ENCODE measurements around the gene DNAI1.

DNA sequence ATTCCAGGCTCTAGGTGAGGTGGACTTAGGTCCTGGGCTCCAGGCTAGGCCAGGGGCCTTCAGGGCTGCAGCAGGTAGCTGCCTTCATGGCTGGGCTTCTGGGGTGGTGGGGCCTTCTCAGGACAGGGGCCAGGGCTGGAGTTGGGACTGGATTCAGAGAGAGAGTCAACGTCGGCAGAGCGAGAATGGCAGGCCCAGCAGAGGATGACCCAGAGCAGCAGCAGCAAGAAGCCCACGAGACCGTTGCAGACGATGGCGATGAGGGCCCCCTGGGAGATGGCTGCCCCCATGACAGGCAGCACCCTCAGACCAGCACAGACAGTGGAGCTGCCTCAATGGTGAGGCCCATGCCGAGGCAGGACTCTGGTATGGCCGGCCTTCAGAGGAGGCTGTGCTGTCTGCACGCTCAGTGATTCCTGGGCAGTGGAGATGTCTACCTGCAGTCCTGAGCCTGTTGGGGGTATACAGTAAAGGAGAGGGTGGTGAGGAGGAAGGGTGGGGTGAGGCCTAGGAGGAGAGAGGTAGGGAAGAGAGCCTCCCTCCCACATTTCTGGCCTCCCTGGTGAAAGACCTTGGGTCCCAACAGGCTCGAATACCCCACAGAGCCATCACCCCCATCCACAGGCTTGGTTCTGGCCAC lies 62.9 kb downstream of the DNAI1 start:
- TF ChIP-seq, protein P1, sequence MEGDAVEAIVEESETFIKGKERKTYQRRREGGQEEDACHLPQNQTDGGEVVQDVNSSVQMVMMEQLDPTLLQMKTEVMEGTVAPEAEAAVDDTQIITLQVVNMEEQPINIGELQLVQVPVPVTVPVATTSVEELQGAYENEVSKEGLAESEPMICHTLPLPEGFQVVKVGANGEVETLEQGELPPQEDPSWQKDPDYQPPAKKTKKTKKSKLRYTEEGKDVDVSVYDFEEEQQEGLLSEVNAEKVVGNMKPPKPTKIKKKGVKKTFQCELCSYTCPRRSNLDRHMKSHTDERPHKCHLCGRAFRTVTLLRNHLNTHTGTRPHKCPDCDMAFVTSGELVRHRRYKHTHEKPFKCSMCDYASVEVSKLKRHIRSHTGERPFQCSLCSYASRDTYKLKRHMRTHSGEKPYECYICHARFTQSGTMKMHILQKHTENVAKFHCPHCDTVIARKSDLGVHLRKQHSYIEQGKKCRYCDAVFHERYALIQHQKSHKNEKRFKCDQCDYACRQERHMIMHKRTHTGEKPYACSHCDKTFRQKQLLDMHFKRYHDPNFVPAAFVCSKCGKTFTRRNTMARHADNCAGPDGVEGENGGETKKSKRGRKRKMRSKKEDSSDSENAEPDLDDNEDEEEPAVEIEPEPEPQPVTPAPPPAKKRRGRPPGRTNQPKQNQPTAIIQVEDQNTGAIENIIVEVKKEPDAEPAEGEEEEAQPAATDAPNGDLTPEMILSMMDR (IDR thresholded peaks at IDR 0.05; ENCODE audit: borderline replicate concordance, extremely low read depth, low read length, poor library complexity, severe bottlenecking), result no peak
- TF ChIP-seq EZH2 (IDR thresholded peaks at IDR 0.05; ENCODE audit: borderline replicate concordance, low read depth, low read length, severe bottlenecking), result no peak

Measured in DND-41 (cell line).